Hepatocyte (in vitro differentiated cells): Measurements from ENCODE around the gene FXYD2. TPM values are rescaled to one million over a fixed set of nuclear protein-coding genes. Genes with fewer than 3 reads are reported as not detected.

ENCODE experiments used
- DNase-seq: peaks from one replicate; pipeline ENCODE4 v3.0.0-alpha.2; 2016; ENCODE audit warnings: low spot score
- H2AFZ ChIP-seq: fragments of 200-600 bp; sonication (generic); 2 replicates; pipeline ENCODE4 v1.6.0; 2016; ENCODE audit warnings: antibody characterized with exemption, mild to moderate bottlenecking
- H3K27ac ChIP-seq: fragments of 200-600 bp; sonication (generic); 2 replicates; pipeline ENCODE4 v1.5.1; 2016; ENCODE audit warnings: mild to moderate bottlenecking
- H3K27me3 ChIP-seq: fragments of 200-600 bp; sonication (generic); 2 replicates; pipeline ENCODE4 v1.6.1; 2016
- H3K36me3 ChIP-seq: fragments of 200-600 bp; sonication (generic); replicated peaks from 2 replicates; pipeline ENCODE4 v1.5.1; 2016; ENCODE audit warnings: low read depth; ENCODE audit not compliant: insufficient read depth
- H3K4me1 ChIP-seq: fragments of 200-600 bp; sonication (generic); 2 replicates; pipeline ENCODE4 v1.5.1; 2016; ENCODE audit warnings: mild to moderate bottlenecking, moderate library complexity; ENCODE audit not compliant: insufficient read depth
- H3K4me2 ChIP-seq: fragments of 200-600 bp; sonication (generic); 2 replicates; pipeline ENCODE4 v1.6.0; 2016
- H3K4me3 ChIP-seq: fragments of 200-600 bp; sonication (generic); 2 replicates; pipeline ENCODE4 v1.5.1; 2016; ENCODE audit warnings: mild to moderate bottlenecking
- H3K79me2 ChIP-seq: fragments of 200-600 bp; sonication (generic); 2 replicates; pipeline ENCODE4 v1.6.0; 2017; ENCODE audit warnings: mild to moderate bottlenecking
- H3K9me2 ChIP-seq: fragments of 200-600 bp; sonication (generic); replicated peaks from 2 replicates; pipeline ENCODE4 v1.6.0; 2017; ENCODE audit warnings: mild to moderate bottlenecking; ENCODE audit not compliant: insufficient read depth
- H3K9me3 ChIP-seq: fragments of 200-600 bp; sonication (generic); 2 replicates; pipeline ENCODE4 v1.5.1; 2016; ENCODE audit warnings: low read depth, mild to moderate bottlenecking
- H4K20me1 ChIP-seq: fragments of 200-600 bp; sonication (generic); 2 replicates; pipeline ENCODE4 v1.6.0; 2016; ENCODE audit warnings: mild to moderate bottlenecking; ENCODE audit not compliant: insufficient read depth, poor library complexity, severe bottlenecking
- CTCF ChIP-seq: fragments of 200-600 bp; sonication (generic); IDR thresholded peaks from 2 replicates; pipeline ENCODE4 v1.5.1; 2016; ENCODE audit warnings: antibody characterized with exemption, mild to moderate bottlenecking; ENCODE audit not compliant: poor library complexity
- EZH2 ChIP-seq: fragments of 200-600 bp; sonication (generic); IDR thresholded peaks from 2 replicates; pipeline ENCODE4 v1.6.1; 2016; ENCODE audit warnings: antibody characterized with exemption, mild to moderate bottlenecking, borderline replicate concordance
- EZH2phosphoT487 ChIP-seq: fragments of 200-600 bp; sonication (generic); IDR thresholded peaks from one replicate; pipeline ENCODE4 v1.6.1; 2018; ENCODE audit warnings: antibody characterized with exemption, mild to moderate bottlenecking, low read depth, moderate library complexity; ENCODE audit not compliant: unreplicated experiment, severe bottlenecking
- WGBS: methylation state at CpG from one replicate; pipeline ENCODE4 v1.1.6; 2016; ENCODE audit warnings: low lambda C conversion rate; ENCODE audit errors: missing lambda C conversion rate; 5-methylcytosine and 5-hydroxymethylcytosine counted together
- polyA plus RNA-seq: library from polyadenylated mRNA; unstranded; fragments of >200 nt; fragmentation: Nextera tagmentation; extraction: Ambion mirVana; gene quantifications from 2 replicates; pipeline ENCODE4 v1.2.1, GENCODE V29; 2016
- total RNA-seq: library from RNA; depleted of rRNA; stranded (reverse); fragments of >200 nt; gene quantifications from 2 replicates; pipeline ENCODE4 v1.2.3, GENCODE V29; 2014

FXYD2 gene
- total and polyA plus RNA-seq, 2 experiments from 2014 or later: 72.7 to 93.8 TPM

DNA sequence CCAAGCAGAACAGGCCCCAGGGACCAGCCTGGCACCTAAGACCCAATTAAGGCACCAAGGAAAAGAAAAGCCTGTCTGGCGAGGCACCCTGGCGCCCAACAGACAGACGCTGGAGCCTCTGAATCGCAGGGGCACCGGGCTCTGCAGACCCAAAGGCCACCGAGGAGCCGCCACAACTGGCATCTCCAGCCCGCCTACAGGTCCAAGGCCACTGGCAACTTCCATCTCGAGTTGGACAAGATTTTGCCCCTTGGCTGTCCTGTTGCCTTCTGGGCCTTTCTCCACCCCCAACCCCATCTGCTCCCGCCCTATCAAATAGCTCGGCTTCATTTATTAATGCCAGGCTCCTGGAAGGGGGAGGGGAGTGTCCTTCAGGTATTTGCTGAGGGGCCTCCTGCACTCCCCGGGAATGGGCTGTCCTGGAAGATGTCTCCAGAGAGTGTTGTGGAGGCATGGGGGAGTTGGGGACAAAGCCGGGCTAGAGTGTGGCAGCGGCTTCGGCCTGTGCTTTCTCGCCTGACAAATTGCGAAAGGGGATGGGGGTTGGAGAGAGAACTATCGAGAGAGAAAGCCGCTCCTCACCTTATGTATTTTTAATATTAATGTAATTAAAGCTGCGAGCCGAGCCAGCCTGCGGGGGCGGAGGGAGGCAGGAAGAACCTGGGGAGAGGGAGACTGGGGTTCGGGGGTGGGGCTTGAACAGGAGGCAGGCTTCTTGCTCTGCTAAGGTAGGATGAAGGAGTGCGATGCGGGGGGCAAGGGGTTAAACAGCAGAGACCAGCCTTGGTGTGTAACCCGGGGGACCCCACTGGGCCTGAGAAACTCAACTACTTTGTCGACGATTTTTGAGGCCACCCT is 29.5 kb downstream of the FXYD2 start:
- WGBS: 58% methylated on average over 25 of the region's 29 CpGs
- DNase-seq: no peak
- Histone ChIP-seq H3K4me3 (no peak overlapping the region), H3K9me3 (no peaks in the 10 kb centered on the region), H3K36me3 (no peaks in the 10 kb centered on the region), H3K4me2 (peak overlapping the region; percentile 92), H3K9me2 (no peaks in the 10 kb centered on the region), H3K79me2 (no peaks in the 10 kb centered on the region), H3K27ac (no peak overlapping the region), H2AFZ (no peak overlapping the region), H3K4me1 (peaks cover 13% of the 10 kb centered on the region), H4K20me1 (no peaks in the 10 kb centered on the region), H3K27me3 (peaks cover 78% of the 10 kb centered on the region)
- TF ChIP-seq EZH2: no peak
- TF ChIP-seq EZH2phosphoT487: no peak
- TF ChIP-seq CTCF: no peak

GRCh38 chr11:117794135-117794534 is 30.4 kb downstream of the FXYD2 start:
- no peak for TF ChIP-seq CTCF
- no peak for TF ChIP-seq EZH2
- no peak for TF ChIP-seq EZH2phosphoT487
- DNase-seq: no peak
- H3K9me2 ChIP-seq: no peaks in the 10 kb centered on the region
- H3K4me2 ChIP-seq: no peak overlapping the region
- H3K27me3 ChIP-seq: peaks cover 70% of the 10 kb centered on the region
- WGBS: 82% methylated on average over 10 of the region's 10 CpGs
- no peaks in the 10 kb centered on the region for H3K36me3 ChIP-seq
- no peaks in the 10 kb centered on the region for H4K20me1 ChIP-seq
- H3K4me1 ChIP-seq: peaks cover 13% of the 10 kb centered on the region
- H3K9me3 ChIP-seq: no peaks in the 10 kb centered on the region
- no peaks in the 10 kb centered on the region for H3K79me2 ChIP-seq
- H3K4me3 ChIP-seq: no peak overlapping the region
- no peak overlapping the region for H3K27ac ChIP-seq
- no peak overlapping the region for H2AFZ ChIP-seq

DNA sequence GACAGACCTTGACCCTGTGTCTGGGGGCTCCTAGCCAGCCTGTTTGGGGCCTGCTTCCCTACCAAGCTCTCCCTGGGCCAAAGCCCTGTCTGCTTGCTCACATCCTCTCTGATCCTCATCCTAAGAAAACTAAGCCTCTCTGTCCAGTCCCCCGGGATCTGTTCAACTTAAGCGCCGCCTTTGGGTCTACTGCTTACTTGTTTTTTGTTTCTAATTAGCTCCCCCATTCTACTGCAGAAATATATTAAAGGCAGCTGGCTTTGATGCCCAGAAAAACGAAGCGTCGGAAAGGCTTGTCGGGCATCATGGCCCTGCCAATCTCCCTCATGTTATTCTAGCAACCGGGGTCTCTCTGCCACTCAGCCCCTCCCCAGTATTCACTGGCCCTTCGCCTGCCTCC is 31.0 kb downstream of the FXYD2 start:
- TF ChIP-seq CTCF (no peak), EZH2 (no peak), EZH2phosphoT487 (no peak)
- H3K4me3 ChIP-seq: no peak overlapping the region
- no peak overlapping the region for H3K4me2 ChIP-seq
- H3K79me2 ChIP-seq: no peaks in the 10 kb centered on the region
- peaks cover 13% of the 10 kb centered on the region for H3K4me1 ChIP-seq
- H3K36me3 ChIP-seq: no peaks in the 10 kb centered on the region
- H4K20me1 ChIP-seq: no peaks in the 10 kb centered on the region
- H3K9me3 ChIP-seq: no peaks in the 10 kb centered on the region
- 91% methylated on average over 9 of the region's 9 CpGs for WGBS
- no peak for DNase-seq
- H2AFZ ChIP-seq: no peak overlapping the region
- no peak overlapping the region for H3K27ac ChIP-seq
- no peaks in the 10 kb centered on the region for H3K9me2 ChIP-seq
- peaks cover 67% of the 10 kb centered on the region for H3K27me3 ChIP-seq
